Measurements from ENCODE around the gene UBA52. TPM values are rescaled to one million over a fixed set of nuclear protein-coding genes. Genes with fewer than 3 reads are reported as not detected.
A peak's percentile ranks its signal among the peaks of the same experiment; 100 is the strongest.
"Not testable (repeated sequence)": the region's sequence is repeated elsewhere in the genome, so short reads cannot be mapped to it uniquely, and the experiment has no call there.

UBA52 gene
- polyA plus RNA-seq, 3 donors = 782 to 892 (median 838) TPM

DNA sequence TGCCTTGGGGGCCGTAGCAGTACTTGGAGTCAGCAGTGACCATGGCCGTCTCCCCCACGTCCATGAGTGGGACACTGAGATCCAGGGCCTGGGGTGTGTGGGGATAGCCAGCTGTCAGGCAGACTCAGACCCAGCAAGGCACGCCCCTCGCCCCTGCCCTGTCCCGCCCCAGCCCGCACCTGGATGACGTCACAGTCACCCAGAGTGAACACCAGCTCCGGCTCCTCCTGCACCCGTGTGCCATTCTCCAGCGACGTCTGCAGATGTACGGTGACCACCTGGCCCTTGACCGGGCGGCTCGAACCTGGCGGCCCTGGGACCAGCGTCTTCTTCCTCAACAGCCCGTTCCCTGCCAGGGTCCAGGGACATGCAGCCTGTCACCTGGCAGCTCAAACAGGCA, 32.3 kb upstream of the UBA52 start:
- DNase-seq (ENCODE audit: extremely low read depth in 1 of 11, low read depth in 9 of 11, low spot score in 4 of 11) = no peak

DNA sequence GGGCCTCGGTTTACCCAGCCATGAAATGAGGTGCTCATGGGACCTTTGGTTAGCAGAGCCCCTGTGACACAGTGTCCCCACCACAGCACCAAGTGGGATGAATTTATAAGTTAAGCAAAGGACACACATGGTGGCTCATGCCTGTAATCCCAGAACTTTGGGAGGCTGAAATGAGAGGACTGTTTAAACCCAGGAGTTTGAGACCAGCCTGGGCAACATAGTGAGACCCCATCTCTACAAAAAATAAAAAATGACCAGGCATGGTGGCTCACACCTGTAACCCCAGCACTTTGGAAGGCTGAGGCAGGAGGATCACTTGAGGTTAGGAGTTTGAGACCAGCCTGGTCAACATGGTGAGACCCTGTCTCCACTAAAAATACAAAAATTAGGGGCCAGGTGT, 31.5 kb upstream of the UBA52 start:
- not testable (repeated sequence) for DNase-seq (ENCODE audit: extremely low read depth in 1 of 11, low read depth in 9 of 11, low spot score in 4 of 11)

DNA sequence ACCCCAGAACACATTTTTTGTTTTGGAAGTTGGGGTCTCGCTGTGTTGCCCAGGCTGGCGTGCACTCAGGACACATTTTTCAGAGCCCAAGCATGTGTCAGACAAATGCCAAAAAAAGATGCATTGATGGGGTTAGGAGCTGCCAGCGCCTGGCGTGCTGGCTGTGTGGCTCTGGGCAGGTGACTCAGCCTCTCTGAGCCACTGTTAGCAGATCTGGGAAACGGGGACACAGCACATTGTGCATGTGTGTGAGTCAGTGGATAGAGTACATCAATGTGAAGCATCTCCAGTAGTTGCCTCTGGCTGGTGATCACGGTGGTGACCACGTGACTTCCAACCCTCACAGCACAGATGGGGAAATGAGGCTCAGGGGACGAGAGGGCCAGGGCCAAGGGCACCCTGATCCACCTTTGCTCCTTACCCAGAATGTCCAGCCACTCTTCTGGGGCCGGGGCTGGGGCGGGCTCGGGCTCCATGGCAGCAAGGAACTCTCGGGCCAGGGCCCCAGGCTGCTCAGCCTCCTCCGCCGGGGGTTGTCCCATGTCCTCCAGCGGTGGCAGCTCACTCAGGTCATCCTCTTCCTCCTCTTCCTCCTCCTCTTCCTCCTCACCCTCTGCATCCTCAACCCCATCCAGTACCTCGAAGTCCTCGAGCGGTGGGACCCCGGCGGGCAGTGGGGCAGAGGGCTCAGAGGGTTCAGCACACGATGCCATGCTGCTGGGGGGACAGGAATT, 30.2 kb upstream of the UBA52 start:
- no peak for DNase-seq (ENCODE audit: extremely low read depth in 1 of 11, low read depth in 9 of 11, low spot score in 4 of 11)

DNA sequence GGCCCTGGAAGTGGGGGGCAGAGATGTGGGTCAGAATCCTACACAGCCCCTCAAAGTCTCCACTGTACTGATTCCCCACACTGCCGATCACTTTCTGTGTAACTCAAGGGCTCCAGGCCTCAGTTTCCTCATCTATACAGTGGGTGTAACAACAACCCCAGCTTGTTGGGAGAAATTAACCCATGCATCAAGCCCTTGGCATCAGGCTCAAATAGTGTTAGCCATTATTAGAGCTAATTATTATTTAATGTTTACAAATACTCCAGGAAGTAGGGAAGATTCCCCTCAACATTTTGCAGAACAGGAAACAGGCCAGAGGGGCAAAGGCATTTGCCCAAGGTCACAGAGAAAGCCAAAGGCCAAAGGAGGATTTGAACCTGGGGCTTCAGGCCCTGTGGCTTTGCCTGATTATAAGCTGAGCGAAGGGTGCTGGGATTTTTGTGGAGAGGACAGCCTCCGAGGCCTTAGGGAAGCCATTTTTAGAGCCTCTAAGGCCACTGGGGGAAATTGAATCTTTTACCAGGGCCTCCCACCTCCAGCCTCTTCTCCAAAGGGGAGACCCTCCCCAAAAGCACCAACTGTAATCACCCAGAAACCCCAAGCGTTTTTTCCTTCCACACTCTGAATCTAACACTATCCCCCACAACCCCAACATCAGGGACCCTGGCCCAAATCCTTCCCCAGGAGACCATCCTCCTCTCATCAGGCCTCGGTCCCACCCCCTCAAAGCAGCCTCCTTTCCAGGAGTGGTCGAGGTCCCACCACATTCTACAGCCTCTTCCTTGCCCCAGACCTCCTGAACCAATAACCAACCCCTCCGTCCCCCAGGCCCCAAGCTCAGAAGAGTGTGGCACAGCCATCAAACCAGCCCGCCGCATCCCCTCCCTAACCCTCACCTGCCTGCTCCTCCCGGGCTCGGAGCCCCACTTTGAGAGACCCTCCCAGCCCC, 29.4 kb upstream of the UBA52 start:
- peak in 1 of 11 donors; percentile 4 for DNase-seq (ENCODE audit: extremely low read depth in 1 of 11, low read depth in 9 of 11, low spot score in 4 of 11)

DNA sequence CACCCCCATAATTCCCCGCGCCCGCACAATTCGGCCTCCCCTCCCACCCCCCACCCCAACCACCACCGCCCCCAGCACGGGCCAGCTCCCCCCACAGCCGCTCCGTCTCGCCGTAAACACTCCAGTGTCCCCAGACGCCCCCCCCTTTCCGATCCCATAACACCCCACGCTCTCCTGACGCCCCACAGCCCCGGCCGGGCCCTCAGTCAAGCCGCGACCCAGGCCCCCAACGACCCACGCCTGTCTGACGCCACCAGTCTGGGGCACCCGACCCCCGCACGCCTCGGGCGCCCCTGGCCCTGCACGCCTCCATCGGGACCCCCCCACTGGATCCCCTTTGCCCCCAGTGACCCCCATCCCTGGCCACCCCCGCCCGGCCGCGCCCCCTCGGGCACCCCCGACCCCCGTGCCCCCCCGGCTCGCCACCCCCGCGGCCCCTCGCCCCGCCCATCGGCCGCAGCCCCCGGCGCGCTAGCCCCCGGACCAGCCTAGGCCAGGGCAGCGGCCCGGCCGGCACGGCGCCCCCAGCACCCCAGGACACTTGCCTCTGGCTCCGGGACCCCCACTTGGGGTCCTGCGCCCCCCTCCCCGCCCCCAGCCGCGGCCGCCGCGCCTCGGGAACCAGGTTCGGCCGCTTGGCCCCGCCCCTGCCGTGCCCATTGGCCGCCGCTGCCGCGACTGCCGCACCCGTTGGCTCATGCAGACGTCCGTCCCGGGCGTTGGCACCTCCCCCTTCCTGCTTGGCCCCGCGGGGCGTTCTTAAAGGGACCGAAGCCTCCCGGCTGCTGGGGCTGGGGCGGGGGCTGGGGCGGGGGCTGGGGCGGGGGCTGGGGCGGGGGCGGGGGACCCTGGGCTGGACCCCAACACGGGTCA, 28.5 kb upstream of the UBA52 start, which contains the start of gene FKBP8:
Gene FKBP8 (minus strand): TSS at position 633 of the 873 bp plus-strand sequence. CDS start 1,603 bp downstream, outside the sequence.
- peak in 10 of 11 donors; percentile 70 to 91 (median 84) for DNase-seq (ENCODE audit: extremely low read depth in 1 of 11, low read depth in 9 of 11, low spot score in 4 of 11)

DNA sequence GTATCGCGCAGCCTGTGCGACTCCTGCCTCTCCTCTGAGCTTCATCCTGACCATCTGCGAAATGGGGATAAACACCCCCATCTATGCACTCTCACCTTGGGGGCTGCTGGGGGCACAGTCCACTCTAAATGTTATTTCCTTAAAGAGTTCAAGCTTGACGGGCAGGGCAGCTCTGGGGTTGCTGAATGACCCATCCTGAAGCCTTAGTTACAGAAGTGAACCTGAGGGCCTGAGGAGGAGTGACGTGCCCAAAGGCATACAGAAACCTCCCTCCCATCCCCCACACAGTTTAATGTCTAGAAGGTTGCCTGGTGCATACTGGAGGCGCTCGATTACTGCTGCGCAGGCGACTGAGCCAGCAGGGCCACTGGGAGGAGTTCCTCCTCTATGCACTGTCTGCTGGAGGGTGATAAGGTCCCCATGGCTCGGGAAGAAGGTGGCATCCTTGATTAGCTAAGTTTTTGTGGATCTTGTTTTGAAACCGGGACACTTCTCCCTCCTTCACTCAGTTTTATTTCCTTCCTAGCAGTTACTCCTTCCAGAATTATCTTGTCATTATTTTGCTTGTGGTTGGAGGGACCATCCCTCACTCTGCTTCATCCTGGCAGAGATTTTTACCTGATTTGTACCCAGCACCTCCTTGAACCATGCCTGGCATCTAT, 27.7 kb upstream of the UBA52 start:
- peak in 1 of 11 donors; percentile 9 for DNase-seq (ENCODE audit: extremely low read depth in 1 of 11, low read depth in 9 of 11, low spot score in 4 of 11)

DNA sequence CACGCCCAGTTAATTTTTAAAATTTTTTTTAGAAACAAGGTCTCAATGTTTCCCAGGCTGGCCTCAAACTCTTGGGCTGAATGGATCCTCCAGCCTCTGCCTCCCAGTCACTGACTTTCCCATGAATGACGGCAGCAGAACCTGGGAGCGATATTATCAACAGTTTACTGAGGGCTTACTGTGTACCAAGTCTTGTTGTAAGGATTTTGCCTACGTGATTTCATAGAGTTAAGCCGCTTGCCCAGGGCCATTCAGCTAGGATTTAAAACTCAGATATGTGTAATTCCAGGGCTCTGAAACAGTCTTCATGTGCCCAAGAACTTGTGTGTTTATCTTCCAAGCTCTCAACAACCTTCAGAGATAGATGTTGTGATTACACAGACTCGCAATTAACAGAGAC, 20.0 kb upstream of the UBA52 start:
- no peak for DNase-seq (ENCODE audit: extremely low read depth in 1 of 11, low read depth in 9 of 11, low spot score in 4 of 11)

DNA sequence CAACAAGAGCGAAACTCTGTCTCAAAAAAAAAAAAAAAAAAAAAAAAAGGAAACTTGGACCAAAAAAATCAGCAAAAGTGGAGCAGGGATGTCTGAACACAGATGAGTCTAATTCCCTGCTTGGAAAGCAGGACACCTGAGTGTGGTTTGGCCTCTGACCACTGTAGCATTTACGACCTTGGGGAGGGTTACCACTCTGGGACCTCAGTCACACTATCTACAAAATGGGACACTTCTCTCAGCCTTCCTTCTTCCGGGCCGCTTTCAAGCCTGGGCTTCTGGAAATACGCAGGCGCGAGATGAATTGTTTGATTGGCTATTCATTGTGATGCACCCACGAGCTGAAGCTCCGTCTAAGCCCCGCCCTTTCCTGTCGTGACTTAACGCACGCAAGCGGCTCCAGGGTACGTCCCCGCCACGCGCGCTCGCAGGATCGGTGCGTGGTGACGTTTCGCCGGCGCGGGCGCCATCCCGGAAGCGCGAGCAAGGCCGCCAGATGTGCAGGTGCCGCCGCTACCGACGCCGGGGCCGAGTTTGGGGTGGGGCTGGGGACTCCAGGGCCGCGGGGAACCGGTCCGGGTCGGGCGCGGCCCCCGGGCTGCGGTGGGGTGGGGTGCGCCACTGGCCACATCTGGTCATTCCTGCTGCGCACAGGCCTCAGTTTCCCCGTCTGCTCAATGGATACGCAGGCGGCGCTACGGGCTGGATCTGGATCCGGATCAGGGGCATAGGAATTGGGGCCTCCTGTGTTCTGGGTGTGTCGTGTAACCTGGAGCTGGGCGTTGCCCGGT, 14.1 kb upstream of the UBA52 start, which contains the start of gene KXD1:
Gene KXD1 (plus strand): TSS at position 460 of the 791 bp plus-strand sequence. CDS start 4,187 bp downstream, outside the sequence.
- peak; percentile 89 to 97 (median 93) for DNase-seq (ENCODE audit: extremely low read depth in 1 of 11, low read depth in 9 of 11, low spot score in 4 of 11)

DNA sequence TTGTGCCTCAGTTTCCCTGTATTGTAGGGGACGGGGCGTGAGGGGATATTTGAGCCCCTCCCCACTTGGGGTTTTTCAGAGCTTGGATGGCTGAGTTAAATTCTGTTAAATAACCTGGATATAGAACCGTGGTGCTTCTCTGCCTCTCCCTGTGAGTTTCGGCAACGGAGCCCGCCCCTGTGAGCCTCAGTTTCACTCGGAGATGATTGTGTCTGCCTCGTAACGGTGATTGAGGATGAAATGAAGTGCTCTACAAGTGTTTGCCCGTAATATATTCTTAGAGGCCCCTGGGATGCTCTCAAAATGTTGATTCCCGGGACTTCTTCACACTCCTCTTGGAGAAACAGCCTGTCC, 13.5 kb upstream of the UBA52 start:
- peak in 1 of 11 donors; percentile 3 for DNase-seq (ENCODE audit: extremely low read depth in 1 of 11, low read depth in 9 of 11, low spot score in 4 of 11)

DNA sequence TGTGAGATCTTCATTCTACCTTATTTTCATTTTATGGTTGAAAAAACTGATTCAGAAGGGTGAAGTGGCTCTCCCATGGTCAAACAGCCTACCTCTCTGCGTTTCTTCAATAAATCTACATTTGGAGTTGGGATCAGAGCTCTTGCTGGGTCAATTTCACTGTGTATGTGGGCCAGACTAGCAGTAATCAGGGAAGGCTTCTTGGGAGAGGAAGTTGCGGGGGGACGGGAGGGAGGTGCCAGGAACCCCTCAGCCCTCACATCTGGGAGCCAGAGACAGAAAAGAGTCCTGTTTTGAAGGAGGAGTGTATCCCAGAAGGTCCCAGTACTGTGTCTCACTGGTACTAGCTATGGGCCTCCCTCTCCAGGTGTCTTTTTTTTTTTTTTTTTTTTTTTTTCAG, 13.1 kb upstream of the UBA52 start:
- no peak for DNase-seq (ENCODE audit: extremely low read depth in 1 of 11, low read depth in 9 of 11, low spot score in 4 of 11)

DNA sequence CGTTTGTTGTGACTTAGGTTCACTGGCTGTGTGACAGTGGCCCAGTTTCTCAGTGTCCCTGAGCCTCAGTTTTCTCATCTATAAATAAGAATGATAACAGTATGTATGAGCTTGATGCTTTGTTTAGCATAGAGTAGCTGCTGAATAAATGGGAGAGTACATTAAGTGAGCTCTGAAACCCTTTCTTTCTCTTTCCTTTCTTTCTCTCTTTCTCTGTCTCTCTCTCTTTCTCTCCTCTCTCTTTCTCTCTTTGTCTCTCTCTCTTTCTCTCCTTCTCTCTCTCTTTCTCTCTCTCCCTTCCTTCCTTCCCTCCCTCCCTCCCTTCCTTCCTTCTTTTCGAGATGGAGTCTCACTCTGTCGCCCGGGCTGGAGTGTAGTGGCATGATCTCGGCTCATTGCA, 12.0 kb upstream of the UBA52 start:
- no peak for DNase-seq (ENCODE audit: extremely low read depth in 1 of 11, low read depth in 9 of 11, low spot score in 4 of 11)

DNA sequence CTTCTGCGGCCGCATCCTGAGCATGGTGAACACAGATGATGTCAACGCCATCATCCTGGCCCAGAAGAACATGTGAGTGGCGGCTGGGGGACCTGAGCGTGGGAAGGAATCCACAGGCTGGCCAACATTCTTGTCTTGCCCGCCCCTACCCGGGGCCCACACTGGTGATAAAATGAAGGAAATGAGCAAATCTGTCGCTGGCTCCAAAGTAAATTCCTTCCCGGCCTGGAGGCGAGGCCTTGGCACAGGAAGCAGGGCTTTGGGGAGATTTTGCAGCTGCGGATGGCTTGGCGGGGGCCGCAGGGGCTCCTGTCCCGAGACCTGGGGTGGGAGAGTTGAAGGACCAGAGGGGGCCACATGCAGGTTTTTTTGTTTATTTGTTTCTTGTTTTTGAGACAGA, 9.6 kb upstream of the UBA52 start:
- no peak for DNase-seq (ENCODE audit: extremely low read depth in 1 of 11, low read depth in 9 of 11, low spot score in 4 of 11)

DNA sequence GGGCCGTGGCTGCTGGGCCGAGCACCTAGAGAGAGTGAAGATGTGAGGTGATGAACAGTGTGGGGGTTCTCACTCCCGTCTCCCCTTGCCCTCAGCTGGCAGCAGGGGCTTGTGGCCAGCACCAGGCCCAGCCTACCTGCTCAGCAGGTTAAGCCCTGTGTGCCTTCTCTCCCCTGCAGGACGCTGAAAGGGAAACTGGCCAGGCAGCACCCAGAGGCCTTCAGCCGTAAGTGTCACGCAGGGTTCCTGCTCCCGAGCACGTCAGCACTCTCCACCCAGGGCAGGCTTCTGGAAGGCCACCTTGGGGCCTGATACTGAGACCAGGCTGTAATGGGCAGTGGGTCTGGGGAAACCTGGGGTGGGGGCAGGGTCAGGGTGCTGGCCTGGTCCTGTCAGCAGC, 4.7 kb upstream of the UBA52 start:
- DNase-seq (ENCODE audit: extremely low read depth in 1 of 11, low read depth in 9 of 11, low spot score in 4 of 11) = no peak

DNA sequence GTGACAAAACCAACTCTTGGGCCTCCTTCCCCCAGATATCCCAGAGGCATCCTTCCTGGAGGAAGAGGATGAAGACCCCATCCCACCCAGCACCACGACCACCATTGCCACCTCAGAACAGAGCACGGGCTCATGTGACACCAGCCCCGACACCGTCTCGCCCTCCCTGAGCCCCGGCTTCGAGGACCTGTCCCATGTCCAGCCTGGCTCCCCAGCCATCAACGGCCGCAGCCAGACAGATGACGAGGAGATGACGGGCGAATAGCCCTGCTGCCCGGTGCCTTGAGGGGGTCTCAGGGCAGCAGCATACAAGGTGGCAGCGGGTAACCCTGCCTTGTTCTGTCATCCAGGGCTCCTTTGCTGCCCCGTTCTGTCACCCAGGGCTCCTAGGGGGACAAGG, 3.3 kb upstream of the UBA52 start:
- DNase-seq (ENCODE audit: extremely low read depth in 1 of 11, low read depth in 9 of 11, low spot score in 4 of 11) = no peak

DNA sequence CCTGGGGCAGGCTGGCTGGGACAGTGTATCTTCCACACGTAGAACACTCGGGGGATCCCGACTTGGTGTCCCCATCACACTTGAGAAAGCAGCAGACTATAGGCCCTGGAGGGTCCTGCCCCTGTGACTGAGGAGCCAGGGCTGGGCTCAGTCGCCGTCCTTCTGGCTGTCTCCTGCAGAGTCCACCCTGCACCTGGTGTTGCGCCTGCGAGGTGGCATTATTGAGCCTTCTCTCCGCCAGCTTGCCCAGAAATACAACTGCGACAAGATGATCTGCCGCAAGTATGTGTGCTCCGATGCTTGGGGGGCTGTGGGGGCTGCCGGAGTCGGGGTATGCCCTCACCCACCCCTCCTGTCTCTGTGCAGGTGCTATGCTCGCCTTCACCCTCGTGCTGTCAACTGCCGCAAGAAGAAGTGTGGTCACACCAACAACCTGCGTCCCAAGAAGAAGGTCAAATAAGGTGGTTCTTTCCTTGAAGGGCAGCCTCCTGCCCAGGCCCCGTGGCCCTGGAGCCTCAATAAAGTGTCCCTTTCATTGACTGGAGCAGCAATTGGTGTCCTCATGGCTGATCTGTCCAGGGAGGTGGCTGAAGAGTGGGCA, 3.1 kb downstream of the UBA52 start:
- no peak for DNase-seq (ENCODE audit: extremely low read depth in 1 of 11, low read depth in 9 of 11, low spot score in 4 of 11)

DNA sequence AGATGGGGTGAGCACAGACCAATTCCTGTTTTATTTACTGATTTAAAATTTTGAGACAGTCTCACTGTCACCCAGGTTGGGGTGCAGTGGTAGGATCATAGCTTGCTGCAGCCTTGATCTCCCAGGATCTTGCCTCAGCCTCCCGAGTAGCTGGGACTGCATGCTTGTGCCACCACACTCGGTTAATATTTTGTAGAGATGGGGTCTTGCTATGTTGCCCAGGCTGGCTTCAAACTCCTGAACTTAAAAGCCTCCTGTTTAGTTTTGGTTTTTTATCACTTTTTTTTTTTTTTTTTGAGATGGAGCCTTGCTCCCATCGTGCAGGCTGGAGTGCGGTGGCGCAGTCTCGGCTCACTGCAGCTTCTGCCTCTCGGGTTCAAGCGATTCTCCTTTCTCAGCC, 4.7 kb downstream of the UBA52 start:
- DNase-seq (ENCODE audit: extremely low read depth in 1 of 11, low read depth in 9 of 11, low spot score in 4 of 11) = no peak

DNA sequence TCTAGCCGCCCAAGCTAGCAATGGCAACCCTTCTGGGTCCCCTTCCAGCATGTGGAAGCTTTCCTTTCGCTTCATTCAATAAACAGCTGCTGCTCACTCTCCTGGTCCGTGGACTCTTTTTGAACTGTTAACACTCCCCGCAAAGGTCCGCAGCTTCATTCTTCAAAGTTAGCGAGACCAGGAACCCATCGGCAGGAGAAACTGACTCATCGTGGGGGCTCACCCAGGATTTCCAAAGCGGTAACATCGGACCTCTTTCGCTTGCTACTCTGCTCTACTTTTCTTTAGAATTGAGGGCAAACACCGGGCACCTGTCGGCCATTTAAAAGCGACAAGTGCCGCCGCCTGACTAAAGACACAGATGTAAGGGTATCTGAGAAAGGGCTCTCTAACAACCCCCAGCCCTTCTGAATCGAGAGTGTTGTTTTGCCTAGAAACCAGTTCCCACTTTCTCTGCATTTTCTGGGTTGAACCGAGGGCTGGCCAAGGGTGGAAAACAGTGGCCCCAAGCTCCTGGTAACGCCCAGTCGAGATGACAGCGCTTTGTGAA, 5.8 kb downstream of the UBA52 start:
- DNase-seq (ENCODE audit: extremely low read depth in 1 of 11, low read depth in 9 of 11, low spot score in 4 of 11) = no peak

Measured in renal cortex interstitium (tissue), 11 donors.